ENCODE results near the gene LRCH3. TPM values are rescaled to one million over a fixed set of nuclear protein-coding genes. Genes with fewer than 3 reads are reported as not detected.

LRCH3 gene
- polyA plus RNA-seq, 1 donor from 2014 or later = 41.4 TPM

DNA sequence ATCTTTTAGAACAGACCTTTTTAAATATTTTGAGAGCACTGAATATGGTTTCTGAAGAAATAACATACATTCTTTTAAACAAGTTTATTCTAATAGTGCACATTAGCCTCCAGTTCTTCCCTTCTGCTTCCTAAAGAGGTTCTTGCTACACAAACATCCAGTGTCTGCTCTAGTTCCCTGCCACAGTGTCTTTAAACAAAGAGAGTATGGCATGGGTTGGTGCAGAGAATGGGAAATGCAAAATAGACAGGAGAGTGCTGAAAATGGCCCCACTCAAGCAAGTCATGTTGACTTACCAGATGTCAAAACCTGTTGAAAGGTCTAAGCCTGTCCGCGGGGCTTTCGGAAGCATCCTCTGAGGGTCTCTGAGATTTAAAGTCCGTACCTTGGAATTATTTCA, 86.8 kb downstream of the LRCH3 start:
- H4K20me1 ChIP-seq (ENCODE audit: insufficient read depth) = no peaks in the 10 kb centered on the region
- no peaks in the 10 kb centered on the region for H3K79me2 ChIP-seq (replicated peaks; ENCODE audit: insufficient read depth, low read length)
- TF ChIP-seq EZH2 (IDR thresholded peaks at IDR 0.05; ENCODE audit: borderline replicate concordance, insufficient read depth, low read length, poor library complexity, severe bottlenecking) = no peak
- TF ChIP-seq POLR2AphosphoS5 (IDR thresholded peaks at IDR 0.05) = no peak
- no peak overlapping the region for H3K9ac ChIP-seq (ENCODE audit: low read length)
- H3K9me2 ChIP-seq (ENCODE audit: insufficient read depth, low read length) = no peaks in the 10 kb centered on the region
- H3K9me3 ChIP-seq (ENCODE audit: low read length) = no peaks in the 10 kb centered on the region
- no peak overlapping the region for H2AFZ ChIP-seq (ENCODE audit: low read depth, low read length)
- H3K27me3 ChIP-seq (ENCODE audit: insufficient read depth, low read depth, low read length) = no peaks in the 10 kb centered on the region
- no peak overlapping the region for H3K27ac ChIP-seq (ENCODE audit: low read length)
- H3K36me3 ChIP-seq (ENCODE audit: insufficient read depth, low read length) = no peaks in the 10 kb centered on the region
- H3F3A ChIP-seq (ENCODE audit: insufficient read depth, low read length, poor library complexity, severe bottlenecking) = no peaks in the 10 kb centered on the region
- H3K4me2 ChIP-seq (ENCODE audit: low read length) = no peak overlapping the region
- H3K4me3 ChIP-seq (ENCODE audit: low read length) = no peak overlapping the region

DNA sequence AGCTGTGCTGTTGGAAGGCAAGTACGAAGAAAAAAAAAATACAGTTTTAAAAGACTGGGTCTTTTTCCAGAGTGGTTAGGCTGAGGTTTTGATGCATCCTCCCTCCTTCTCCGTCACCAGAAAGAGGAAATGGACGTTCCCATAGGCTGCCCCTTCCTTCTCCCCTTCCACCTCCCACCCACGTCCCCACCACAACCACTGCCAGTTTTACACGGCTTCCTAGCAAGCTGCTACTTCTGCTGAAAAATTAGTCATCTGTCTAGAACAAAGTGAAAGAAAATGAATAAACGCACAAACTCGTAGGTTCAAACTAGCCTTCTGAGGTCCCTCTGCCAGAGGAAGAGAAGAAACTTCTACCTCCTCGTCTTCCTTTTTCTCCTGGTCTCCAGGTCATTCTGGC, 87.4 kb downstream of the LRCH3 start:
- Histone ChIP-seq H3K27me3 (ENCODE audit: insufficient read depth, low read depth, low read length) (no peaks in the 10 kb centered on the region), H3F3A (ENCODE audit: insufficient read depth, low read length, poor library complexity, severe bottlenecking) (no peaks in the 10 kb centered on the region), H3K27ac (ENCODE audit: low read length) (no peak overlapping the region), H3K9me2 (ENCODE audit: insufficient read depth, low read length) (no peaks in the 10 kb centered on the region), H3K79me2 (replicated peaks; ENCODE audit: insufficient read depth, low read length) (no peaks in the 10 kb centered on the region), H4K20me1 (ENCODE audit: insufficient read depth) (no peaks in the 10 kb centered on the region), H3K4me2 (ENCODE audit: low read length) (no peak overlapping the region), H3K36me3 (ENCODE audit: insufficient read depth, low read length) (no peaks in the 10 kb centered on the region), H3K9me3 (ENCODE audit: low read length) (no peaks in the 10 kb centered on the region), H3K4me3 (ENCODE audit: low read length) (no peak overlapping the region), H3K9ac (ENCODE audit: low read length) (no peak overlapping the region), H2AFZ (ENCODE audit: low read depth, low read length) (no peak overlapping the region)
- TF ChIP-seq SMC3 (conservative IDR thresholded peaks at IDR 0.05; ENCODE audit: poor library complexity) (no peak), POLR2AphosphoS5 (IDR thresholded peaks at IDR 0.05) (no peak), EZH2 (IDR thresholded peaks at IDR 0.05; ENCODE audit: borderline replicate concordance, insufficient read depth, low read length, poor library complexity, severe bottlenecking) (no peak), MXI1 (conservative IDR thresholded peaks at IDR 0.05; ENCODE audit: poor library complexity, severe bottlenecking) (no peak), EP300 (conservative IDR thresholded peaks at IDR 0.05; ENCODE audit: poor library complexity, severe bottlenecking) (no peak), TAF1 (IDR thresholded peaks at IDR 0.05; ENCODE audit: low read depth) (no peak), RAD21 (conservative IDR thresholded peaks at IDR 0.05) (no peak)
- TF ChIP-seq, protein P1, sequence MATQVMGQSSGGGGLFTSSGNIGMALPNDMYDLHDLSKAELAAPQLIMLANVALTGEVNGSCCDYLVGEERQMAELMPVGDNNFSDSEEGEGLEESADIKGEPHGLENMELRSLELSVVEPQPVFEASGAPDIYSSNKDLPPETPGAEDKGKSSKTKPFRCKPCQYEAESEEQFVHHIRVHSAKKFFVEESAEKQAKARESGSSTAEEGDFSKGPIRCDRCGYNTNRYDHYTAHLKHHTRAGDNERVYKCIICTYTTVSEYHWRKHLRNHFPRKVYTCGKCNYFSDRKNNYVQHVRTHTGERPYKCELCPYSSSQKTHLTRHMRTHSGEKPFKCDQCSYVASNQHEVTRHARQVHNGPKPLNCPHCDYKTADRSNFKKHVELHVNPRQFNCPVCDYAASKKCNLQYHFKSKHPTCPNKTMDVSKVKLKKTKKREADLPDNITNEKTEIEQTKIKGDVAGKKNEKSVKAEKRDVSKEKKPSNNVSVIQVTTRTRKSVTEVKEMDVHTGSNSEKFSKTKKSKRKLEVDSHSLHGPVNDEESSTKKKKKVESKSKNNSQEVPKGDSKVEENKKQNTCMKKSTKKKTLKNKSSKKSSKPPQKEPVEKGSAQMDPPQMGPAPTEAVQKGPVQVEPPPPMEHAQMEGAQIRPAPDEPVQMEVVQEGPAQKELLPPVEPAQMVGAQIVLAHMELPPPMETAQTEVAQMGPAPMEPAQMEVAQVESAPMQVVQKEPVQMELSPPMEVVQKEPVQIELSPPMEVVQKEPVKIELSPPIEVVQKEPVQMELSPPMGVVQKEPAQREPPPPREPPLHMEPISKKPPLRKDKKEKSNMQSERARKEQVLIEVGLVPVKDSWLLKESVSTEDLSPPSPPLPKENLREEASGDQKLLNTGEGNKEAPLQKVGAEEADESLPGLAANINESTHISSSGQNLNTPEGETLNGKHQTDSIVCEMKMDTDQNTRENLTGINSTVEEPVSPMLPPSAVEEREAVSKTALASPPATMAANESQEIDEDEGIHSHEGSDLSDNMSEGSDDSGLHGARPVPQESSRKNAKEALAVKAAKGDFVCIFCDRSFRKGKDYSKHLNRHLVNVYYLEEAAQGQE (IDR thresholded peaks at IDR 0.05; ENCODE audit: borderline replicate concordance) = no peak
- TF ChIP-seq, protein P2, sequence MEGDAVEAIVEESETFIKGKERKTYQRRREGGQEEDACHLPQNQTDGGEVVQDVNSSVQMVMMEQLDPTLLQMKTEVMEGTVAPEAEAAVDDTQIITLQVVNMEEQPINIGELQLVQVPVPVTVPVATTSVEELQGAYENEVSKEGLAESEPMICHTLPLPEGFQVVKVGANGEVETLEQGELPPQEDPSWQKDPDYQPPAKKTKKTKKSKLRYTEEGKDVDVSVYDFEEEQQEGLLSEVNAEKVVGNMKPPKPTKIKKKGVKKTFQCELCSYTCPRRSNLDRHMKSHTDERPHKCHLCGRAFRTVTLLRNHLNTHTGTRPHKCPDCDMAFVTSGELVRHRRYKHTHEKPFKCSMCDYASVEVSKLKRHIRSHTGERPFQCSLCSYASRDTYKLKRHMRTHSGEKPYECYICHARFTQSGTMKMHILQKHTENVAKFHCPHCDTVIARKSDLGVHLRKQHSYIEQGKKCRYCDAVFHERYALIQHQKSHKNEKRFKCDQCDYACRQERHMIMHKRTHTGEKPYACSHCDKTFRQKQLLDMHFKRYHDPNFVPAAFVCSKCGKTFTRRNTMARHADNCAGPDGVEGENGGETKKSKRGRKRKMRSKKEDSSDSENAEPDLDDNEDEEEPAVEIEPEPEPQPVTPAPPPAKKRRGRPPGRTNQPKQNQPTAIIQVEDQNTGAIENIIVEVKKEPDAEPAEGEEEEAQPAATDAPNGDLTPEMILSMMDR (IDR thresholded peaks at IDR 0.05; ENCODE audit: poor library complexity, severe bottlenecking) = no peak

Data from neural cell (in vitro differentiated cells).